Caco-2 (cell line): ENCODE results near the gene BMERB1. TPM values are rescaled to one million over a fixed set of nuclear protein-coding genes. Genes with fewer than 3 reads are reported as not detected.

Source experiments
- BruUV-seq: library from RNA; stranded (reverse); fragments of 400-500 nt; replicated peaks from 2 replicates; lab custom pipeline; 2021; lab: Mats Ljungman, UMichigan
- CTCF ChIA-PET: fragments of 300-600 bp; sonication (Branson Sonifier 250); formaldehyde crosslinking; loops from one replicate; lab custom pipeline; 2022; ENCODE audit warnings: antibody characterized with exemption; lab: Charles Lee
- POLR2A ChIA-PET: fragments of 300-600 bp; sonication (Branson Sonifier 250); formaldehyde crosslinking; loops from one replicate; lab custom pipeline; 2022; ENCODE audit warnings: antibody characterized with exemption; lab: Charles Lee
- DNase-seq, 2 experiments: peaks; one replicate each; pipeline versions ENCODE4 v3.0.0 to v3.0.0-alpha.2; 2020 to 2022
- H3K27me3 ChIP-seq: replicated peaks from 2 replicates; pipeline ENCODE4 v1.6.0; 2011; ENCODE audit warnings: low read length; ENCODE audit not compliant: control insufficient read depth, insufficient read depth
- H3K36me3 ChIP-seq: 2 replicates; pipeline ENCODE4 v1.5.1; 2011; ENCODE audit warnings: low read length; ENCODE audit not compliant: control insufficient read depth, insufficient read depth
- H3K4me1 ChIP-seq: fragments of 250-450 bp; sonication (Bioruptor Pico); 2 replicates; pipeline ENCODE4 v1.5.1; 2020; ENCODE audit warnings: mild to moderate bottlenecking
- H3K4me3 ChIP-seq: 2 replicates; pipeline ENCODE4 v1.5.1; 2011; ENCODE audit warnings: low read depth, mild to moderate bottlenecking, control low read depth, low read length
- H3K9me3 ChIP-seq: fragments of 250-450 bp; sonication (Bioruptor Pico); 2 replicates; pipeline ENCODE4 v1.5.1; 2020; ENCODE audit warnings: mild to moderate bottlenecking, moderate library complexity
- H3K27ac Mint-ChIP-seq: one replicate; pipeline ENCODE4 v1.8.0; 2022; ENCODE audit warnings: mixed read lengths; ENCODE audit not compliant: unreplicated experiment
- H3K27me3 Mint-ChIP-seq: one replicate; pipeline ENCODE4 v1.8.0; 2022; ENCODE audit warnings: mixed read lengths; ENCODE audit not compliant: insufficient read depth, unreplicated experiment
- H3K36me3 Mint-ChIP-seq: one replicate; pipeline ENCODE4 v1.8.0; 2022; ENCODE audit warnings: mild to moderate bottlenecking, mixed read lengths; ENCODE audit not compliant: insufficient read depth, unreplicated experiment
- H3K4me1 Mint-ChIP-seq: one replicate; pipeline ENCODE4 v1.8.0; 2022; ENCODE audit warnings: low read depth, mixed read lengths; ENCODE audit not compliant: unreplicated experiment
- H3K4me3 Mint-ChIP-seq: one replicate; pipeline ENCODE4 v1.8.0; 2022; ENCODE audit warnings: mild to moderate bottlenecking, moderate library complexity, mixed read lengths; ENCODE audit not compliant: unreplicated experiment
- H3K9me3 Mint-ChIP-seq: one replicate; pipeline ENCODE4 v1.8.0; 2022; ENCODE audit warnings: mixed read lengths; ENCODE audit not compliant: unreplicated experiment
- intact Hi-C: fragments of 100-400 bp; cut with micrococcal nuclease; formaldehyde crosslinking; loops from one replicate; pipeline ENCODE4 v1.10.0; 2022; ENCODE audit not compliant: unreplicated experiment
- total RNA-seq: library from RNA; stranded (reverse); gene quantifications from 2 replicates; pipeline ENCODE4 v1.2.3, GENCODE V29; 2022
- TF ChIP-seq, protein P1 (sequence below), 2 experiments: fragments of 200-600 bp in 1 of 2; IDR thresholded peaks; 1 replicate in 1 of 2; 2 replicates in 1 of 2; pipeline versions ENCODE4 v1.5.1 to v1.8.0; 2011 to 2022; ENCODE audit warnings: antibody characterized with exemption in 1 of 2, control low read depth in 1 of 2, inconsistent platforms in 1 of 2, low read depth in 1 of 2, low read length in 1 of 2, mild to moderate bottlenecking in 1 of 2, moderate library complexity in 1 of 2; ENCODE audit not compliant: insufficient read depth in 1 of 2, severe bottlenecking in 1 of 2, unreplicated experiment in 1 of 2

The BMERB1 gene
- total RNA-seq, 1 experiment from 2014 or later, result not detected

GRCh38 chr16:15509593-15510535 lies 75.5 kb downstream of the BMERB1 start:
- TF ChIP-seq, protein P1, sequence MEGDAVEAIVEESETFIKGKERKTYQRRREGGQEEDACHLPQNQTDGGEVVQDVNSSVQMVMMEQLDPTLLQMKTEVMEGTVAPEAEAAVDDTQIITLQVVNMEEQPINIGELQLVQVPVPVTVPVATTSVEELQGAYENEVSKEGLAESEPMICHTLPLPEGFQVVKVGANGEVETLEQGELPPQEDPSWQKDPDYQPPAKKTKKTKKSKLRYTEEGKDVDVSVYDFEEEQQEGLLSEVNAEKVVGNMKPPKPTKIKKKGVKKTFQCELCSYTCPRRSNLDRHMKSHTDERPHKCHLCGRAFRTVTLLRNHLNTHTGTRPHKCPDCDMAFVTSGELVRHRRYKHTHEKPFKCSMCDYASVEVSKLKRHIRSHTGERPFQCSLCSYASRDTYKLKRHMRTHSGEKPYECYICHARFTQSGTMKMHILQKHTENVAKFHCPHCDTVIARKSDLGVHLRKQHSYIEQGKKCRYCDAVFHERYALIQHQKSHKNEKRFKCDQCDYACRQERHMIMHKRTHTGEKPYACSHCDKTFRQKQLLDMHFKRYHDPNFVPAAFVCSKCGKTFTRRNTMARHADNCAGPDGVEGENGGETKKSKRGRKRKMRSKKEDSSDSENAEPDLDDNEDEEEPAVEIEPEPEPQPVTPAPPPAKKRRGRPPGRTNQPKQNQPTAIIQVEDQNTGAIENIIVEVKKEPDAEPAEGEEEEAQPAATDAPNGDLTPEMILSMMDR (IDR thresholded peaks at IDR 0.05; ENCODE audit: insufficient read depth in 1 of 2, low read depth in 1 of 2, low read length in 1 of 2, severe bottlenecking in 1 of 2, unreplicated experiment in 1 of 2), result no peak
- Histone ChIP-seq H3K4me3 (no peak overlapping the region), H3K36me3 (no peaks in the 10 kb centered on the region), H3K9me3 (no peaks in the 10 kb centered on the region), H3K4me1 (no peaks in the 10 kb centered on the region), H3K27me3 (no peaks in the 10 kb centered on the region)
- no peak overlapping the region for H3K27ac Mint-ChIP-seq
- no peak overlapping the region for H3K4me3 Mint-ChIP-seq
- no peaks in the 10 kb centered on the region for H3K36me3 Mint-ChIP-seq
- no TSS peak for BruUV-seq
- DNase-seq, result no peak
- peaks cover 6% of the 10 kb centered on the region for H3K4me1 Mint-ChIP-seq
- intact Hi-C loops, result no loop called here
- POLR2A ChIA-PET, result no interaction called here
- CTCF ChIA-PET, result no interaction called here
- peaks cover 11% of the 10 kb centered on the region for H3K27me3 Mint-ChIP-seq
- no peaks in the 10 kb centered on the region for H3K9me3 Mint-ChIP-seq

DNA sequence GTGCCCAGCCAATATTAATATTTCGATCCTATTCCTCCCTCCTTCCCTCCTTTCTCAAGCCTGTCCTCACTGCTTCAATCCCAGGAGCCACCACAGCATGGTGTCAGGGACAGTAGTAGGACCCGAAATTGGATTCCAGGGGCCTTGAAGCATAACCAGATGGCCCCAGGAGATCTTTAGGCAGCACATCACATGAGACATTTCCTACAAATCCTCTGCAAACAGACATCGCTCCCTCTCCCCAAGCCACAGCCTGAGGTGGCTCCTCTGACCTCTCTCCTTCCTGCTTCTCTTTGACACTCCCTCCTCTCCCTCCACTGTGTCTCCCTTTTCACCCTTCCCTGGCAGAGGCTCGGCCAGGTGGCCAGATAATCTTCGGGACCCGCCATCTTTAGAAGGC lies 76.6 kb downstream of the BMERB1 start:
- Histone ChIP-seq H3K4me3 (no peak overlapping the region), H3K27me3 (no peaks in the 10 kb centered on the region), H3K36me3 (no peaks in the 10 kb centered on the region), H3K4me1 (no peaks in the 10 kb centered on the region), H3K9me3 (no peaks in the 10 kb centered on the region)
- H3K36me3 Mint-ChIP-seq, result no peaks in the 10 kb centered on the region
- TF ChIP-seq, protein P1 (IDR thresholded peaks at IDR 0.05; ENCODE audit: insufficient read depth in 1 of 2, low read depth in 1 of 2, low read length in 1 of 2, severe bottlenecking in 1 of 2, unreplicated experiment in 1 of 2), result no peak
- BruUV-seq, result no TSS peak
- DNase-seq, result peak in 1 of 2 experiments; percentile 2
- ChIA-PET CTCF (no interaction called here), POLR2A (no interaction called here)
- peaks cover 6% of the 10 kb centered on the region for H3K4me1 Mint-ChIP-seq
- intact Hi-C loops, result no loop called here
- no peak overlapping the region for H3K27ac Mint-ChIP-seq
- no peaks in the 10 kb centered on the region for H3K9me3 Mint-ChIP-seq
- peaks cover 11% of the 10 kb centered on the region for H3K27me3 Mint-ChIP-seq
- H3K4me3 Mint-ChIP-seq, result no peak overlapping the region

DNA sequence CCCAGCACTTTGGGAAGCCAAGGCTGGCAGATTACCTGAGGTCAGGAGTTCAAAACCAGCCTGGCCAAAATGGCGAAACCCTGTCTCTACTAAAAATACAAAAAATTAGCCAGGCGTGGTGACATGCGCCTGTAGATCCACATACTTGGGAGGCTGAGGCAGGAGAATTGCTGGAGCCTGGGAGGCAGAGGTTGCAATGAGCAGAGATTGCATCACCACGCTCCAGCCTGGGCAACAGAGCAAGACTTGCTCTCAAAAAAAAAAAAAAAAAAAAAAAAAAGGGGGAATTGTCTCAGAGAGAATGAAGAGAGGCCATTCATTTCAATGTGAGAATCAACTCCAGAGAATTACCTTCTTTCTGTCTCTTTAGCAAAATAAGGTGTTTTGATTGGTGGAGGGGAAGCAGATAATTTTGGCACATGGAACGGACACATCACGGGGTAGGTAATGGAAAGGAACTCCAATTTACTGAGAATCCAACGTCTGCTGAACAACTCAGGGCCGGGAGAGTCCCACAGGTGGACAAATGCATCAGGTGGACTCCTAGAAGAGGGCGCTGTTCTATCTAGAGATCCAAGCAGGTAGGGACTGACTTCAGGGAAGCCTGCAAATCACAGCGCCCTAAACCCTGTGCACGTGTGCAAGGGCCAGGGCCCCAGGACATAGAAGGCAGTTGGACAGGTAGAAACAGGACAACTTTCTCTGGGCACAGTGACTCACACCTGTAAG lies 77.5 kb downstream of the BMERB1 start:
- ChIA-PET CTCF (no interaction called here), POLR2A (no interaction called here)
- no peak overlapping the region for H3K4me3 Mint-ChIP-seq
- no peaks in the 10 kb centered on the region for H3K9me3 ChIP-seq
- H3K4me3 ChIP-seq, result no peak overlapping the region
- peaks cover 6% of the 10 kb centered on the region for H3K4me1 Mint-ChIP-seq
- no peaks in the 10 kb centered on the region for H3K4me1 ChIP-seq
- DNase-seq, result no peak
- no peak overlapping the region for H3K27ac Mint-ChIP-seq
- H3K36me3 Mint-ChIP-seq, result no peaks in the 10 kb centered on the region
- no peaks in the 10 kb centered on the region for H3K9me3 Mint-ChIP-seq
- H3K27me3 ChIP-seq, result no peaks in the 10 kb centered on the region
- TF ChIP-seq, protein P1 (IDR thresholded peaks at IDR 0.05; ENCODE audit: insufficient read depth in 1 of 2, low read depth in 1 of 2, low read length in 1 of 2, severe bottlenecking in 1 of 2, unreplicated experiment in 1 of 2), result no peak
- intact Hi-C loops, result no loop called here
- no peaks in the 10 kb centered on the region for H3K36me3 ChIP-seq
- BruUV-seq, result no TSS peak
- peaks cover 6% of the 10 kb centered on the region for H3K27me3 Mint-ChIP-seq
